Mesothelial cell of epicardium (in vitro differentiated cells): ENCODE measurements around the gene VPS33B. TPM values are rescaled to one million over a fixed set of nuclear protein-coding genes. Genes with fewer than 3 reads are reported as not detected.

Experiments
- DNase-seq, 2 experiments: peaks; one replicate each; pipeline ENCODE4 v3.0.0; 2021; ENCODE audit warnings: low spot score in 2 of 2; ENCODE audit not compliant: unreplicated experiment in 2 of 2
- H3K27ac Mint-ChIP-seq: 2 replicates; pipeline ENCODE4 v1.8.0; 2021; ENCODE audit warnings: mixed read lengths
- H3K27me3 Mint-ChIP-seq: 2 replicates; pipeline ENCODE4 v1.8.0; 2021; ENCODE audit warnings: low read depth, mixed read lengths
- H3K36me3 Mint-ChIP-seq: 2 replicates; pipeline ENCODE4 v1.8.0; 2021; ENCODE audit warnings: mixed read lengths
- H3K4me1 Mint-ChIP-seq: 2 replicates; pipeline ENCODE4 v1.8.0; 2021; ENCODE audit warnings: mixed read lengths
- H3K4me3 Mint-ChIP-seq: 2 replicates; pipeline ENCODE4 v1.8.0; 2021; ENCODE audit warnings: mild to moderate bottlenecking, moderate library complexity, mixed read lengths
- H3K9me3 Mint-ChIP-seq: 2 replicates; pipeline ENCODE4 v1.8.0; 2021; ENCODE audit warnings: mixed read lengths
- total RNA-seq: library from RNA; stranded (reverse); gene quantifications from 3 replicates; pipeline ENCODE4 v1.2.1, GENCODE V29; 2021
- TF ChIP-seq, protein P1 (sequence below): fragments of 200-600 bp; sonication (generic); IDR thresholded peaks from one replicate; pipeline ENCODE4 v1.5.0; 2021; ENCODE audit warnings: antibody characterized with exemption; ENCODE audit not compliant: unreplicated experiment

The VPS33B gene
- total RNA-seq, 1 donor from 2014 or later, result 25.2 TPM

DNA sequence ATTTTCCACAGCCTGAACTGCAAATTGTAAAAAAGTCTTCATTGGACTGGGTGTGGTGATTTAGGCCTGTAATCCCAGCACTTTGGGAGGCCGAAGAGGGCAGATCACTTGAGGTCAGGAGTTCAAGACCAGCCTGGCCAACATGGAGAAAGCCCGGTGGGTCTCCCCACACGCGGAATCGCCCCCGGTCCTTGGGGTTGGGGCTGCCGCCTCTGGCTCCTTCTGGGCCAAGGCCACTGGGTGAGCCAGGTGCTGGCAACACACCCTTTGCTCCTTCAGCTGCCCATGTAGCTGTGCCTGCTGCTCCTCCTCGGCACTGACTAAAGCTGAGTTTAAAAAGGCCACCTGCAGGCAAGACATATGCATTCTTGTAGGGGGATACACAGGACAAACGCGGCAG is 9.4 kb upstream of the VPS33B start:
- no peak for DNase-seq
- Mint-ChIP-seq H3K4me1 (no peaks in the 10 kb centered on the region), H3K27me3 (peaks cover 27% of the 10 kb centered on the region), H3K36me3 (no peaks in the 10 kb centered on the region), H3K27ac (no peak overlapping the region), H3K9me3 (no peaks in the 10 kb centered on the region), H3K4me3 (no peak overlapping the region)
- TF ChIP-seq, protein P1, sequence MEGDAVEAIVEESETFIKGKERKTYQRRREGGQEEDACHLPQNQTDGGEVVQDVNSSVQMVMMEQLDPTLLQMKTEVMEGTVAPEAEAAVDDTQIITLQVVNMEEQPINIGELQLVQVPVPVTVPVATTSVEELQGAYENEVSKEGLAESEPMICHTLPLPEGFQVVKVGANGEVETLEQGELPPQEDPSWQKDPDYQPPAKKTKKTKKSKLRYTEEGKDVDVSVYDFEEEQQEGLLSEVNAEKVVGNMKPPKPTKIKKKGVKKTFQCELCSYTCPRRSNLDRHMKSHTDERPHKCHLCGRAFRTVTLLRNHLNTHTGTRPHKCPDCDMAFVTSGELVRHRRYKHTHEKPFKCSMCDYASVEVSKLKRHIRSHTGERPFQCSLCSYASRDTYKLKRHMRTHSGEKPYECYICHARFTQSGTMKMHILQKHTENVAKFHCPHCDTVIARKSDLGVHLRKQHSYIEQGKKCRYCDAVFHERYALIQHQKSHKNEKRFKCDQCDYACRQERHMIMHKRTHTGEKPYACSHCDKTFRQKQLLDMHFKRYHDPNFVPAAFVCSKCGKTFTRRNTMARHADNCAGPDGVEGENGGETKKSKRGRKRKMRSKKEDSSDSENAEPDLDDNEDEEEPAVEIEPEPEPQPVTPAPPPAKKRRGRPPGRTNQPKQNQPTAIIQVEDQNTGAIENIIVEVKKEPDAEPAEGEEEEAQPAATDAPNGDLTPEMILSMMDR, result no peak

- Mint-ChIP-seq H3K27ac (no peak overlapping the region), H3K4me1 (peaks cover 6% of the 10 kb centered on the region), H3K9me3 (no peaks in the 10 kb centered on the region), H3K36me3 (no peaks in the 10 kb centered on the region), H3K4me3 (no peak overlapping the region), H3K27me3 (no peaks in the 10 kb centered on the region)
- TF ChIP-seq, protein P1, result no peak
- DNase-seq, result no peak
Observed at GRCh38 chr15:91027677-91028076, 5.3 kb upstream of the VPS33B start.

GRCh38 chr15:91023720-91024119 is 1.3 kb upstream of the VPS33B start:
- Mint-ChIP-seq H3K27me3 (no peaks in the 10 kb centered on the region), H3K4me1 (peaks cover 19% of the 10 kb centered on the region), H3K9me3 (no peaks in the 10 kb centered on the region), H3K4me3 (no peak overlapping the region), H3K36me3 (no peaks in the 10 kb centered on the region), H3K27ac (no peak overlapping the region)
- TF ChIP-seq, protein P1, result no peak
- DNase-seq, result no peak

GRCh38 chr15:91022832-91023129 is 387 bp upstream of the VPS33B start:
- DNase-seq, result no peak
- H3K27me3 Mint-ChIP-seq, result no peaks in the 10 kb centered on the region
- H3K4me3 Mint-ChIP-seq, result peak overlapping the region; percentile 95
- H3K4me1 Mint-ChIP-seq, result peaks cover 21% of the 10 kb centered on the region
- H3K27ac Mint-ChIP-seq, result peak overlapping the region; percentile 90
- TF ChIP-seq, protein P1, result no peak
- H3K36me3 Mint-ChIP-seq, result no peaks in the 10 kb centered on the region
- H3K9me3 Mint-ChIP-seq, result no peaks in the 10 kb centered on the region

DNA sequence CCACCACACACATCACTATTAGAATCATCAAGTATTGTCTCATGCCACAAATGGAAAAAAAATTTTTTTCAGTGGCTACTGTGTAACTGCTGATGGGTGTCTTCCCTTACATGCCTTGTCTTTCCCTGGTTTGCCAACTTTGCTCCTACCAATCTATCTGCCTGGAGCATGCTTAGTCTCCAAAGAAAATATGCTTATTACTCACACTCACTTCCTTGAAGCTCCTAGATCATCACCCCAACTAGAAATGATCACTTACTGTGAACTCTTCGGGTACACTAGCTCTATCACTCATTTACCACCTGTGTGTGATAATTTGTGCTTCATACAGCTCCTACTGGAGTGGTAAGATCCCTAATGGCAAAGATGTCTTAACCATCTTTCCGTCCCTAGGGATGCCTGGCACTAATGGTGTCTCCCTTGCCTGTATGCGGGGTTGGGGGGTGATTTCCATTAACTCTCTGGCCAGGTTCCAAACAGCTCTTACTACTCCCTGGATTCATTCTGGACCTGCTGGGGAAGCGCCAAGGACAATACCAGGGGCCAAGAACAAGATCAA is 799 bp downstream of the VPS33B start:
- no peaks in the 10 kb centered on the region for H3K9me3 Mint-ChIP-seq
- H3K4me1 Mint-ChIP-seq, result peaks cover 21% of the 10 kb centered on the region
- H3K4me3 Mint-ChIP-seq, result peak overlapping the region; percentile 95
- peaks cover 4% of the 10 kb centered on the region for H3K36me3 Mint-ChIP-seq
- H3K27me3 Mint-ChIP-seq, result no peaks in the 10 kb centered on the region
- TF ChIP-seq, protein P1, result no peak
- DNase-seq, result no peak
- peak overlapping the region; percentile 90 for H3K27ac Mint-ChIP-seq

DNA sequence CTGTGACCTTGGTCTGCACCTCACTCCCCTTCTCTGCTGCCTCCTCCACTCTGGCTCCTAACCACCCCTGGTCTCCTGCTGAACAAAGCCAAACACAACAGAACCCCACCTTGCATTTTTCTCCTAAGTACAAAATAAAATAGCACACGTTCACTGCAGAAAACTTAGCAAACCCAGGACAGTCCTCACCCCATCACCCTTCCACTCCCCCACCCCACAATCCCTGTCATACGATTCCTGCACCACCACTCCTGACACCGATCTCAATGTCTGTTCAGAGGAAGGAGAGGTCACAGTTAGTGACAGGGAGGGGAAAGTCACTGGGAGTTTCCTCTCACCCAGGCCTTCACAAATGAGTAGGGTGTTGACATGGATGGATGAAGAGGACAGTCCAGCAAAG is 4.2 kb downstream of the VPS33B start:
- H3K4me1 Mint-ChIP-seq, result peaks cover 30% of the 10 kb centered on the region
- no peaks in the 10 kb centered on the region for H3K27me3 Mint-ChIP-seq
- peaks cover 10% of the 10 kb centered on the region for H3K36me3 Mint-ChIP-seq
- TF ChIP-seq, protein P1, result no peak
- no peak for DNase-seq
- H3K9me3 Mint-ChIP-seq, result no peaks in the 10 kb centered on the region
- peak overlapping the region; percentile 15 for H3K27ac Mint-ChIP-seq
- H3K4me3 Mint-ChIP-seq, result no peak overlapping the region
